Smooth muscle cell (in vitro differentiated cells): Measurements from ENCODE around the gene GSDMA. TPM values are rescaled to one million over a fixed set of nuclear protein-coding genes. Genes with fewer than 3 reads are reported as not detected.

Experiments
- DNase-seq: peaks from one replicate; lab custom pipeline; 2025; ENCODE audit not compliant: unreplicated experiment; lab: John Stamatoyannopoulos, UW
- H2AFZ ChIP-seq: fragments of 200-600 bp; sonication (generic); 2 replicates; pipeline ENCODE4 v1.6.0; 2016; ENCODE audit warnings: antibody characterized with exemption, low read depth, mild to moderate bottlenecking
- H3F3A ChIP-seq: fragments of 200-600 bp; sonication (generic); 2 replicates; pipeline ENCODE4 v1.6.0; 2017; ENCODE audit warnings: antibody characterized with exemption, low read depth
- H3K27ac ChIP-seq: fragments of 200-600 bp; sonication (generic); 2 replicates; pipeline ENCODE4 v1.5.1; 2016; ENCODE audit warnings: low read depth, mild to moderate bottlenecking
- H3K27me3 ChIP-seq: fragments of 200-600 bp; sonication (generic); 2 replicates; pipeline ENCODE4 v1.6.1; 2016; ENCODE audit warnings: low read depth, mild to moderate bottlenecking
- H3K36me3 ChIP-seq: fragments of 200-600 bp; sonication (generic); 2 replicates; pipeline ENCODE4 v1.5.1; 2016; ENCODE audit warnings: low read depth
- H3K4me1 ChIP-seq: fragments of 200-600 bp; sonication (generic); 2 replicates; pipeline ENCODE4 v1.5.1; 2016; ENCODE audit warnings: low read depth
- H3K4me2 ChIP-seq: fragments of 200-600 bp; sonication (generic); 2 replicates; pipeline ENCODE4 v1.6.0; 2016; ENCODE audit warnings: mild to moderate bottlenecking
- H3K4me3 ChIP-seq: fragments of 200-600 bp; sonication (generic); 2 replicates; pipeline ENCODE4 v1.5.1; 2016; ENCODE audit warnings: mild to moderate bottlenecking
- H3K79me2 ChIP-seq: fragments of 200-600 bp; sonication (generic); 2 replicates; pipeline ENCODE4 v1.6.0; 2016; ENCODE audit warnings: low read depth, mild to moderate bottlenecking
- H3K9ac ChIP-seq: fragments of 200-600 bp; sonication (generic); 2 replicates; pipeline ENCODE4 v1.6.0; 2016; ENCODE audit warnings: low read depth
- H3K9me3 ChIP-seq: fragments of 200-600 bp; sonication (generic); replicated peaks from 2 replicates; pipeline ENCODE4 v1.5.1; 2016; ENCODE audit warnings: low read depth
- H4K20me1 ChIP-seq: fragments of 200-600 bp; sonication (generic); 2 replicates; pipeline ENCODE4 v1.6.0; 2016; ENCODE audit warnings: low read depth
- CTCF ChIP-seq: fragments of 200-600 bp; sonication (generic); IDR thresholded peaks from 2 replicates; pipeline ENCODE4 v1.5.1; 2017; ENCODE audit warnings: borderline replicate concordance, mild to moderate bottlenecking, antibody characterized with exemption; ENCODE audit not compliant: insufficient read depth, poor library complexity, severe bottlenecking
- WGBS: methylation state at CpG from one replicate; pipeline ENCODE4 v1.1.7; 2016; ENCODE audit warnings: low lambda C conversion rate; 5-methylcytosine and 5-hydroxymethylcytosine counted together
- polyA plus RNA-seq: library from polyadenylated mRNA; unstranded; fragments of >200 nt; fragmentation: Nextera tagmentation; extraction: Ambion mirVana; gene quantifications from 2 replicates; pipeline ENCODE4 v1.2.1, GENCODE V29; 2016
- total RNA-seq: library from RNA; depleted of rRNA; stranded (reverse); fragments of >200 nt; gene quantifications from 2 replicates; pipeline ENCODE4 v1.2.3, GENCODE V29; 2014

GSDMA gene
- total and polyA plus RNA-seq, 2 experiments from 2014 or later = 0.31 to 0.50 TPM

- no peak overlapping the region for H3K4me3 ChIP-seq
- 88% methylated on average over 8 of the region's 8 CpGs for WGBS
- H3K79me2 ChIP-seq = no peaks in the 10 kb centered on the region
- H3K27ac ChIP-seq = no peak overlapping the region
- no peak overlapping the region for H2AFZ ChIP-seq
- no peaks in the 10 kb centered on the region for H3K36me3 ChIP-seq
- no peak overlapping the region for H3K9ac ChIP-seq
- TF ChIP-seq CTCF = no peak
- no peaks in the 10 kb centered on the region for H3K9me3 ChIP-seq
- no peaks in the 10 kb centered on the region for H3K27me3 ChIP-seq
- peaks cover 6% of the 10 kb centered on the region for H3F3A ChIP-seq
- H3K4me2 ChIP-seq = no peak overlapping the region
- DNase-seq = no peak
- peaks cover 10% of the 10 kb centered on the region for H3K4me1 ChIP-seq
- no peaks in the 10 kb centered on the region for H4K20me1 ChIP-seq
Observed at GRCh38 chr17:39938140-39938869, 24.5 kb upstream of the GSDMA start.

DNA sequence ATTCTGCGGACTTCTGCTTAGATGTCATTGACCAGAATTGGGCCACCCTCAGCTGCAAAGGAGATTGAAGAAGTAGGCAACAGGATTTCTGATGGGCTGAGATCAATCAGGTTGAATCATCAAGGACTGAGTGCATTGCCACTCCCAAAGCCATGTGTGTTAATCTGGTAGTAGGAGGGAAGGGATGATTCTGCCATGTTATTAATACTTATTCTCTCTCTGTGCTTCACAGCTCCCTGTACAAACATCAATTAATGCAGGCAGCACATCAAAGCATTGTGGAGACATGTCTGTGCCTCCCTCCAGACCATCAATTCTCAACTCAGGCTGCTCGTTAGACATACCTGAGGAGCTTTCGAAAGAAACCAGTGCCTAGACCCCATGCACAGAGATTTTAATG, 23.7 kb upstream of the GSDMA start:
- H3K4me1 ChIP-seq = peaks cover 10% of the 10 kb centered on the region
- no peaks in the 10 kb centered on the region for H3K9me3 ChIP-seq
- TF ChIP-seq CTCF = no peak
- peaks cover 6% of the 10 kb centered on the region for H3F3A ChIP-seq
- no peaks in the 10 kb centered on the region for H3K36me3 ChIP-seq
- H3K27me3 ChIP-seq = no peaks in the 10 kb centered on the region
- H3K79me2 ChIP-seq = no peaks in the 10 kb centered on the region
- DNase-seq = no peak
- WGBS = 80% methylated on average over 3 of the region's 3 CpGs
- peak overlapping the region; percentile 66 for H3K4me2 ChIP-seq
- H4K20me1 ChIP-seq = no peaks in the 10 kb centered on the region
- peak overlapping the region; percentile 98 for H3K27ac ChIP-seq
- H3K4me3 ChIP-seq = no peak overlapping the region
- H3K9ac ChIP-seq = no peak overlapping the region
- H2AFZ ChIP-seq = no peak overlapping the region

- Histone ChIP-seq H4K20me1 (no peaks in the 10 kb centered on the region), H3K4me1 (peaks cover 10% of the 10 kb centered on the region), H3K9me3 (no peaks in the 10 kb centered on the region), H3K36me3 (no peaks in the 10 kb centered on the region), H3F3A (peaks cover 6% of the 10 kb centered on the region), H3K79me2 (no peaks in the 10 kb centered on the region), H3K9ac (peak overlapping the region; percentile 93), H3K4me2 (peak overlapping the region; percentile 66), H3K27me3 (no peaks in the 10 kb centered on the region), H3K4me3 (no peak overlapping the region), H3K27ac (peak overlapping the region; percentile 98), H2AFZ (peak overlapping the region; percentile 44)
- peak; percentile 41 for TF ChIP-seq CTCF
- no peak for DNase-seq
- WGBS = 48% methylated on average over 6 of the region's 6 CpGs
Observed at GRCh38 chr17:39939588-39940419, 23.0 kb upstream of the GSDMA start.
